Measurements from ENCODE around the gene SPEN. TPM values are rescaled to one million over a fixed set of nuclear protein-coding genes. Genes with fewer than 3 reads are reported as not detected.

The SPEN gene
- total and polyA plus RNA-seq, 11 donors: 11.0 to 41.5 (median 21.8) TPM

DNA sequence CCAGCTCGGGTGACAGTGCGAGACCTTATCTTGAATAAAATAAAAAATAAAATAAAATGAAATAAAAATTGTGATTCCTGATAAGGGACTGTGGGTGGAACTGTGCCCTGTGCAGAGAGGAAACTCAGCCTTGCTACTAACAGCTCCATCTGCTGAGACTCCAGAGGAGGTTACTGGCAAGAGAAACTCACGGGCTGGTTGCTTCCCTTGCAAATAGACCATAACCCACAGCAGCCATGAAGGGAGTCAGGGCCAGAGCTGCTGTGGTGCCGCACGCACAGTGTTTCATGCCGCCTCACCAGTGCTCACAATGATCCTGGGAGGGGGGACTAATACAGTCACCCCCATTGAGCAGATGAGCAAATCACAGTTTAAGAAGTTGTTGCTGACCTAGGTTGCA, 114.7 kb downstream of the SPEN start:
- no peak overlapping the region for H3K4me3 ChIP-seq
- no peaks in the 10 kb centered on the region for H3K9me3 ChIP-seq
- ATAC-seq (no peak), DNase-seq (no peak)
- no peak for TF ChIP-seq CTCF (IDR thresholded peaks at IDR 0.05)
- TF ChIP-seq POLR2A (IDR thresholded peaks at IDR 0.05): no peak
- H3K27me3 ChIP-seq: no peaks in the 10 kb centered on the region
- 89 to 95% (median 91%) methylated on average over 6 of the region's 6 CpGs for WGBS, 4 donors
- H3K4me1 ChIP-seq: peaks cover 0 to 75% (median 35%) of the 10 kb centered on the region in 12 donors
- intact Hi-C loops (cut with DNase I): no loop called here
- no peak overlapping the region for H3K27ac ChIP-seq
- H3K36me3 ChIP-seq: peaks cover 0 to 19% (median 0%) of the 10 kb centered on the region in 9 donors

- TF ChIP-seq CTCF (IDR thresholded peaks at IDR 0.05) (no peak), POLR2A (IDR thresholded peaks at IDR 0.05) (no peak)
- Histone ChIP-seq H3K4me1 (peaks cover 0 to 80% (median 33%) of the 10 kb centered on the region in 12 donors), H3K27ac (peak overlapping the region in 1 of 12 donors; percentile 85), H3K27me3 (no peaks in the 10 kb centered on the region), H3K9me3 (no peaks in the 10 kb centered on the region), H3K4me3 (no peak overlapping the region), H3K36me3 (peaks cover 0 to 14% (median 0%) of the 10 kb centered on the region in 9 donors)
- intact Hi-C loops (cut with DNase I): no loop called here
- ATAC-seq (no peak), DNase-seq (no peak)
- 91 to 96% (median 93%) methylated on average over 8 of the region's 8 CpGs for WGBS, 4 donors
Observed at GRCh38 chr1:15962671-15963362, 115.3 kb downstream of the SPEN start.

- Histone ChIP-seq H3K36me3 (peaks cover 0 to 16% (median 2%) of the 10 kb centered on the region in 9 donors), H3K9me3 (no peaks in the 10 kb centered on the region), H3K27ac (peak overlapping the region in 1 of 12 donors; percentile 85), H3K4me1 (peaks cover 0 to 74% (median 29%) of the 10 kb centered on the region in 12 donors), H3K27me3 (no peaks in the 10 kb centered on the region), H3K4me3 (no peak overlapping the region)
- no peak for ATAC-seq
- no peak for DNase-seq
- intact Hi-C loops (cut with DNase I): no loop called here
- TF ChIP-seq CTCF (IDR thresholded peaks at IDR 0.05) (no peak), POLR2A (IDR thresholded peaks at IDR 0.05) (no peak)
Observed at GRCh38 chr1:15963363-15963967, 116.0 kb downstream of the SPEN start.

GRCh38 chr1:15963968-15964648, 116.6 kb downstream of the SPEN start:
- H3K9me3 ChIP-seq: no peaks in the 10 kb centered on the region
- peaks cover 0 to 70% (median 22%) of the 10 kb centered on the region in 12 donors for H3K4me1 ChIP-seq
- DNase-seq: no peak
- no peak overlapping the region for H3K4me3 ChIP-seq
- H3K27ac ChIP-seq: peak overlapping the region in 1 of 12 donors; percentile 85
- no peak for TF ChIP-seq CTCF (IDR thresholded peaks at IDR 0.05)
- no peak for TF ChIP-seq POLR2A (IDR thresholded peaks at IDR 0.05)
- intact Hi-C loops (cut with DNase I): no loop called here
- H3K27me3 ChIP-seq: no peaks in the 10 kb centered on the region
- H3K36me3 ChIP-seq: peaks cover 0 to 23% (median 5%) of the 10 kb centered on the region in 9 donors
- 82 to 90% (median 86%) methylated on average over 10 of the region's 10 CpGs for WGBS, 4 donors
- ATAC-seq: no peak
